IMR-90 (cell line): ENCODE data around the gene MAP7D1. TPM values are rescaled to one million over a fixed set of nuclear protein-coding genes. Genes with fewer than 3 reads are reported as not detected.

Source experiments
- ATAC-seq: fragments of 200-7000 bp; cut with Tn5 transposase; 2 replicates; pipeline ENCODE4 v1.9.1; 2020; ENCODE audit warnings: low read depth, mild to moderate bottlenecking, moderate library complexity
- BruUV-seq: library from RNA; stranded (reverse); fragments of 400-500 nt; replicated peaks from 2 replicates; lab custom pipeline; 2021; lab: Mats Ljungman, UMichigan
- CTCF ChIA-PET: fragments of 300-600 bp; formaldehyde crosslinking; extraction: SDS; loops from one replicate; lab custom pipeline; 2021; ENCODE audit warnings: antibody characterized with exemption; lab: Yijun Ruan, JAX
- POLR2A ChIA-PET: fragments of 300-600 bp; sonication (Branson Sonifier 250); formaldehyde crosslinking; loops from one replicate; lab custom pipeline; 2022; ENCODE audit warnings: antibody characterized with exemption; ENCODE audit not compliant: unreplicated experiment; lab: Charles Lee
- DNase-seq: peaks from one replicate; pipeline ENCODE4 v3.0.0; 2013
- H2AFZ ChIP-seq: replicated peaks from 2 replicates; pipeline ENCODE3; 2013; ENCODE audit warnings: low read length, mild to moderate bottlenecking; ENCODE audit not compliant: poor library complexity
- H2AK5ac ChIP-seq: 2 replicates; pipeline ENCODE4 v1.6.1; 2013; ENCODE audit warnings: low read depth, low read length, inconsistent platforms
- H2AK9ac ChIP-seq: replicated peaks from 2 replicates; pipeline ENCODE3; 2013; ENCODE audit warnings: mild to moderate bottlenecking, low read depth, low read length, moderate library complexity; ENCODE audit not compliant: poor library complexity
- H2BK120ac ChIP-seq: 2 replicates; pipeline ENCODE4 v1.6.1; 2013; ENCODE audit warnings: low read depth, low read length, inconsistent platforms
- H2BK15ac ChIP-seq: 3 replicates; pipeline ENCODE4 v1.6.1; 2013; ENCODE audit warnings: low read depth, low read length, inconsistent platforms
- H2BK20ac ChIP-seq: 2 replicates; pipeline ENCODE4 v1.6.1; 2013; ENCODE audit warnings: low read depth, mild to moderate bottlenecking, inconsistent platforms, low read length, moderate library complexity
- H2BK5ac ChIP-seq: 2 replicates; pipeline ENCODE4 v1.6.1; 2013; ENCODE audit warnings: mild to moderate bottlenecking, low read depth, low read length, inconsistent platforms; ENCODE audit not compliant: poor library complexity, severe bottlenecking
- H3K14ac ChIP-seq: replicated peaks from 2 replicates; pipeline ENCODE4 v1.6.1; 2013; ENCODE audit warnings: low read depth, low read length, inconsistent platforms
- H3K18ac ChIP-seq: 2 replicates; pipeline ENCODE4 v1.6.1; 2013; ENCODE audit warnings: low read depth, low read length, control low read depth
- H3K23ac ChIP-seq: 2 replicates; pipeline ENCODE4 v1.6.1; 2013; ENCODE audit warnings: low read depth, low read length, inconsistent platforms
- H3K27ac ChIP-seq: 2 replicates; pipeline ENCODE4 v1.5.1; 2013; ENCODE audit warnings: mild to moderate bottlenecking, control low read depth, low read length; ENCODE audit not compliant: insufficient read depth
- H3K27me3 ChIP-seq: 2 replicates; pipeline ENCODE4 v1.6.1; 2013; ENCODE audit warnings: low read length; ENCODE audit not compliant: control insufficient read depth, insufficient read depth
- H3K36me3 ChIP-seq: 2 replicates; pipeline ENCODE4 v1.6.1; 2013; ENCODE audit warnings: low read length, mixed read lengths; ENCODE audit not compliant: control insufficient read depth, insufficient read depth
- H3K4ac ChIP-seq: 2 replicates; pipeline ENCODE4 v1.6.1; 2013; ENCODE audit warnings: low read depth, low read length, inconsistent platforms
- H3K4me1 ChIP-seq: 2 replicates; pipeline ENCODE4 v1.6.1; 2013; ENCODE audit warnings: low read length, mixed read lengths; ENCODE audit not compliant: control insufficient read depth, insufficient read depth
- H3K4me2 ChIP-seq: 2 replicates; pipeline ENCODE4 v1.6.1; 2013; ENCODE audit warnings: low read depth, mild to moderate bottlenecking, control low read depth, low read length, moderate library complexity
- H3K4me3 ChIP-seq: 2 replicates; pipeline ENCODE4 v1.5.1; 2013; ENCODE audit warnings: low read depth, mild to moderate bottlenecking, control low read depth, low read length, moderate library complexity; ENCODE audit not compliant: insufficient read depth
- H3K56ac ChIP-seq: 2 replicates; pipeline ENCODE4 v1.6.1; 2013; ENCODE audit warnings: low read length, inconsistent platforms; ENCODE audit not compliant: insufficient read depth; ENCODE audit errors: extremely low read depth
- H3K79me1 ChIP-seq, 2 experiments: 2 replicates each; pipeline ENCODE4 v1.6.1; 2013; ENCODE audit warnings: low read length in 2 of 2, inconsistent platforms in 1 of 2, low read depth in 1 of 2
- H3K9ac ChIP-seq: 2 replicates; pipeline ENCODE4 v1.6.1; 2013; ENCODE audit warnings: low read depth, low read length, control low read depth
- H3K9me1 ChIP-seq: 2 replicates; pipeline ENCODE4 v1.6.1; 2013; ENCODE audit warnings: low read length, inconsistent platforms; ENCODE audit not compliant: insufficient read depth
- H3K9me3 ChIP-seq: 2 replicates; pipeline ENCODE4 v1.6.1; 2013; ENCODE audit warnings: low read length; ENCODE audit not compliant: control insufficient read depth, insufficient read depth
- H4K20me1 ChIP-seq: 2 replicates; pipeline ENCODE4 v1.6.1; 2013; ENCODE audit warnings: low read length, inconsistent platforms; ENCODE audit not compliant: insufficient read depth
- H4K5ac ChIP-seq: 2 replicates; pipeline ENCODE4 v1.6.1; 2013; ENCODE audit warnings: mild to moderate bottlenecking, low read depth, low read length, control low read depth
- H4K8ac ChIP-seq, 2 experiments: 2 replicates each; pipeline ENCODE4 v1.6.1; 2013; ENCODE audit warnings: low read depth in 2 of 2, low read length in 2 of 2, control low read depth in 1 of 2, inconsistent platforms in 1 of 2
- H4K91ac ChIP-seq: 2 replicates; pipeline ENCODE4 v1.6.1; 2013; ENCODE audit warnings: low read depth, low read length, inconsistent platforms; ENCODE audit not compliant: insufficient read depth
- BHLHE40 ChIP-seq: fragments of 150-350 bp; IDR thresholded peaks from 2 replicates; pipeline ENCODE4 v1.6.1; 2016; ENCODE audit warnings: mild to moderate bottlenecking, low read depth, low read length
- CEBPB ChIP-seq: IDR thresholded peaks from 2 replicates; pipeline ENCODE4 v1.6.1; 2012; ENCODE audit warnings: low read depth, low read length, improper control_type of control experiment
- CHD1 ChIP-seq: IDR thresholded peaks from 2 replicates; pipeline ENCODE4 v1.6.1; 2012; ENCODE audit warnings: low read depth, low read length, improper control_type of control experiment
- MAFK ChIP-seq: IDR thresholded peaks from 2 replicates; pipeline ENCODE4 v1.6.1; 2012; ENCODE audit warnings: low read depth, low read length, improper control_type of control experiment
- MXI1 ChIP-seq: IDR thresholded peaks from 2 replicates; pipeline ENCODE4 v1.6.1; 2012; ENCODE audit warnings: low read depth, mild to moderate bottlenecking, low read length, moderate library complexity, borderline replicate concordance
- NFE2L2 ChIP-seq: fragments of 150-350 bp; IDR thresholded peaks from 2 replicates; pipeline ENCODE4 v1.6.1; 2016; ENCODE audit warnings: low read depth, mild to moderate bottlenecking, low read length
- POLR2A ChIP-seq: IDR thresholded peaks from 2 replicates; pipeline ENCODE4 v1.6.1; 2012; ENCODE audit warnings: mild to moderate bottlenecking, low read depth, low read length
- RAD21 ChIP-seq: IDR thresholded peaks from 2 replicates; pipeline ENCODE4 v1.6.1; 2012; ENCODE audit warnings: low read length, improper control_type of control experiment
- RCOR1 ChIP-seq: IDR thresholded peaks from 2 replicates; pipeline ENCODE4 v1.6.1; 2012; ENCODE audit warnings: mild to moderate bottlenecking, low read length, improper control_type of control experiment; ENCODE audit not compliant: insufficient replicate concordance
- RFX5 ChIP-seq: IDR thresholded peaks from 2 replicates; pipeline ENCODE4 v1.8.0; 2012; ENCODE audit warnings: low read depth, mild to moderate bottlenecking, low read length, moderate library complexity
- SMC3 ChIP-seq: fragments of 150-350 bp; IDR thresholded peaks from 2 replicates; pipeline ENCODE4 v1.6.1; 2016; ENCODE audit warnings: low read depth, mild to moderate bottlenecking, antibody characterized with exemption, low read length, moderate library complexity
- WGBS, 2 experiments: methylation state at CpG; one replicate each; pipeline versions ENCODE4 v1.1.5 to v1.1.7; 2013; ENCODE audit warnings: missing lambda C conversion rate in 2 of 2; ENCODE audit not compliant: insufficient read length in 1 of 2; ENCODE audit errors: extremely low coverage in 2 of 2; 5-methylcytosine and 5-hydroxymethylcytosine counted together
- dilution Hi-C: fragments of 300-500 bp; cut with HindIII; formaldehyde crosslinking; loops from one replicate; pipeline ENCODE4 v1.14.3; 2018; ENCODE audit warnings: low sequenced_read_pairs; ENCODE audit not compliant: unreplicated experiment
- in situ Hi-C: fragments of 300-500 bp; cut with MboI; formaldehyde crosslinking; loops from 3 replicates; pipeline ENCODE4 v1.14.3; 2019; ENCODE audit warnings: low sequenced_read_pairs, inconsistent platforms, mixed read lengths
- intact Hi-C: fragments of 100-400 bp; cut with micrococcal nuclease; formaldehyde crosslinking; loops from 2 replicates; pipeline ENCODE4 v1.10.0; 2022
- polyA plus RNA-seq, 3 experiments: library from polyadenylated mRNA; depleted of rRNA; stranded (reverse); fragments of >200 nt; gene quantifications; 2 replicates each; pipeline ENCODE4 v1.2.3, GENCODE V29; 2012; ENCODE audit warnings: low replicate concordance in 1 of 3
- total RNA-seq: library from RNA; depleted of rRNA; stranded (reverse); fragments of >200 nt; gene quantifications from 2 replicates; pipeline ENCODE4 v1.2.3, GENCODE V29; 2012
- TF ChIP-seq, protein P1 (sequence below): fragments of 150-350 bp; IDR thresholded peaks from 2 replicates; pipeline ENCODE4 v1.6.1; 2017; ENCODE audit warnings: mild to moderate bottlenecking, antibody characterized with exemption, low read length, low read depth
- TF ChIP-seq, protein P2 (sequence below): conservative IDR thresholded peaks from 2 replicates; pipeline ENCODE4 v1.5.1; 2012; ENCODE audit warnings: mild to moderate bottlenecking, low read depth, low read length, improper control_type of control experiment
- TF ChIP-seq, protein P3 (sequence below): fragments of 150-350 bp; IDR thresholded peaks from 2 replicates; pipeline ENCODE4 v1.6.1; 2016; ENCODE audit warnings: low read depth, mild to moderate bottlenecking, low read length, moderate library complexity, borderline replicate concordance

MAP7D1 gene
- total and polyA plus RNA-seq, 2 of the 4 experiments (the other 2 are of a cell fraction): 32.3 to 81.9 TPM

DNA sequence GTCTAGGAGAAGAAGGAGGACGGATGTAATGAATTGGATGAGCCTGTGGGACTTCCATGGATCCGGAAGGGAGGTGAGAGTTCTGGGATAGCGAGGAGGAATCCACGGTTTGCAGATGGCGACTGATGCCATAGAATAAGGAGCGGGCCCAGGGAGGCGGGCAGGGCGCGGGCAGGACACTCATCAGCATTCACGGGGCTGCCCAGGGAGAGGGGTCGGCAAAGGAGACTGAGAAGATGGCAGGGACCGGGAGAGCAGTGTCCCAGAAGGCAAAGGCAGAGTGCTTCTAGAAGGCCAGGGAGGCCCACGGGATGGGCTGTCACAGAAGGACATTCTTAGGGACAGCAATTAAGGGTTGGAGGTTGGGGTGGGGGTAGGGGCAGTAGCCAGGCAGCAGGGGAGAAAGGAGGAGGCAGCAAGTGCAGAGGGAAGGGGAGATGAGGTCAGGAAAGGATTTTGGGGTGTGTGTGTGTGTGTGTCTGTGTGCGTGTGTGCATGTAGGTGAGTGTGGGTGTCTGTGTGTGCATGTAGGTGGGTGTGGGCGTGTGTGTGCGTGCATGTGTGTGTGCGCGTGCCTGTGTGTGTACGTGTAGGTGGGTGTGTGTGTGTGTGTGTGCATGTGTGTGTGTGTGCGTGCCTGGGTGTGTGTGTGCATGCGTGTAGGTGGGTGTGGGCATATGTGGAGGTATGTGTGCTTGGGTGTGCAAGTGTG, 29.8 kb upstream of the MAP7D1 start:
- Histone ChIP-seq H2BK20ac (no peak overlapping the region), H2AFZ (no peak overlapping the region), H3K36me3 (no peaks in the 10 kb centered on the region), H3K79me1 (no peaks in the 10 kb centered on the region), H2BK15ac (no peak overlapping the region), H3K23ac (no peak overlapping the region; the same call in 1 of the 2 replicates), H3K27me3 (peaks cover 34% of the 10 kb centered on the region), H3K4me1 (no peaks in the 10 kb centered on the region; the same call in 1 of the 2 replicates), H3K9me1 (no peaks in the 10 kb centered on the region), H3K4ac (no peak overlapping the region), H4K5ac (no peak overlapping the region), H3K27ac (no peak overlapping the region), H3K14ac (no peak overlapping the region), H2BK120ac (no peak overlapping the region), H2AK5ac (peak overlapping the region; percentile 39; the same call in 1 of the 2 replicates), H3K9ac (no peak overlapping the region), H4K20me1 (no peaks in the 10 kb centered on the region), H3K9me3 (no peaks in the 10 kb centered on the region), H2BK5ac (peak overlapping the region; percentile 82), H4K8ac (no peak overlapping the region), H3K4me2 (no peak overlapping the region), H2AK9ac (peak overlapping the region; percentile 81), H3K4me3 (no peak overlapping the region), H3K56ac (no peak overlapping the region), H4K91ac (no peak overlapping the region), H3K18ac (no peak overlapping the region)
- TF ChIP-seq RAD21: no peak
- TF ChIP-seq MAFK: no peak
- TF ChIP-seq, protein P1, sequence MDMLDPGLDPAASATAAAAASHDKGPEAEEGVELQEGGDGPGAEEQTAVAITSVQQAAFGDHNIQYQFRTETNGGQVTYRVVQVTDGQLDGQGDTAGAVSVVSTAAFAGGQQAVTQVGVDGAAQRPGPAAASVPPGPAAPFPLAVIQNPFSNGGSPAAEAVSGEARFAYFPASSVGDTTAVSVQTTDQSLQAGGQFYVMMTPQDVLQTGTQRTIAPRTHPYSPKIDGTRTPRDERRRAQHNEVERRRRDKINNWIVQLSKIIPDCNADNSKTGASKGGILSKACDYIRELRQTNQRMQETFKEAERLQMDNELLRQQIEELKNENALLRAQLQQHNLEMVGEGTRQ: no peak
- TF ChIP-seq MXI1: no peak
- no peak for TF ChIP-seq CEBPB
- no peak for TF ChIP-seq CHD1
- TF ChIP-seq, protein P2, sequence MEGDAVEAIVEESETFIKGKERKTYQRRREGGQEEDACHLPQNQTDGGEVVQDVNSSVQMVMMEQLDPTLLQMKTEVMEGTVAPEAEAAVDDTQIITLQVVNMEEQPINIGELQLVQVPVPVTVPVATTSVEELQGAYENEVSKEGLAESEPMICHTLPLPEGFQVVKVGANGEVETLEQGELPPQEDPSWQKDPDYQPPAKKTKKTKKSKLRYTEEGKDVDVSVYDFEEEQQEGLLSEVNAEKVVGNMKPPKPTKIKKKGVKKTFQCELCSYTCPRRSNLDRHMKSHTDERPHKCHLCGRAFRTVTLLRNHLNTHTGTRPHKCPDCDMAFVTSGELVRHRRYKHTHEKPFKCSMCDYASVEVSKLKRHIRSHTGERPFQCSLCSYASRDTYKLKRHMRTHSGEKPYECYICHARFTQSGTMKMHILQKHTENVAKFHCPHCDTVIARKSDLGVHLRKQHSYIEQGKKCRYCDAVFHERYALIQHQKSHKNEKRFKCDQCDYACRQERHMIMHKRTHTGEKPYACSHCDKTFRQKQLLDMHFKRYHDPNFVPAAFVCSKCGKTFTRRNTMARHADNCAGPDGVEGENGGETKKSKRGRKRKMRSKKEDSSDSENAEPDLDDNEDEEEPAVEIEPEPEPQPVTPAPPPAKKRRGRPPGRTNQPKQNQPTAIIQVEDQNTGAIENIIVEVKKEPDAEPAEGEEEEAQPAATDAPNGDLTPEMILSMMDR: no peak
- no peak for TF ChIP-seq SMC3
- TF ChIP-seq RFX5: no peak
- TF ChIP-seq, protein P3, sequence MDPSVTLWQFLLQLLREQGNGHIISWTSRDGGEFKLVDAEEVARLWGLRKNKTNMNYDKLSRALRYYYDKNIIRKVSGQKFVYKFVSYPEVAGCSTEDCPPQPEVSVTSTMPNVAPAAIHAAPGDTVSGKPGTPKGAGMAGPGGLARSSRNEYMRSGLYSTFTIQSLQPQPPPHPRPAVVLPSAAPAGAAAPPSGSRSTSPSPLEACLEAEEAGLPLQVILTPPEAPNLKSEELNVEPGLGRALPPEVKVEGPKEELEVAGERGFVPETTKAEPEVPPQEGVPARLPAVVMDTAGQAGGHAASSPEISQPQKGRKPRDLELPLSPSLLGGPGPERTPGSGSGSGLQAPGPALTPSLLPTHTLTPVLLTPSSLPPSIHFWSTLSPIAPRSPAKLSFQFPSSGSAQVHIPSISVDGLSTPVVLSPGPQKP: no peak
- no peak for TF ChIP-seq RCOR1
- no peak for TF ChIP-seq NFE2L2
- TF ChIP-seq POLR2A: no peak
- no peak for TF ChIP-seq BHLHE40
- dilution Hi-C loops: no loop called here
- in situ Hi-C loops: no loop called here
- ATAC-seq (no peak), DNase-seq (no peak)
- no TSS peak for BruUV-seq
- 89% methylated on average over 11 of the region's 21 CpGs; no CpG with 5 or more reads in 1 of the 2 experiments for WGBS, 2 experiments
- intact Hi-C loops: no loop called here
- CTCF ChIA-PET: no interaction called here
- POLR2A ChIA-PET: no interaction called here
